ENCODE results near the gene PRKAR2B.

GRCh38 chr7:107172276-107173032 lies 127.9 kb downstream of the PRKAR2B start:
- TF ChIP-seq, protein P1, sequence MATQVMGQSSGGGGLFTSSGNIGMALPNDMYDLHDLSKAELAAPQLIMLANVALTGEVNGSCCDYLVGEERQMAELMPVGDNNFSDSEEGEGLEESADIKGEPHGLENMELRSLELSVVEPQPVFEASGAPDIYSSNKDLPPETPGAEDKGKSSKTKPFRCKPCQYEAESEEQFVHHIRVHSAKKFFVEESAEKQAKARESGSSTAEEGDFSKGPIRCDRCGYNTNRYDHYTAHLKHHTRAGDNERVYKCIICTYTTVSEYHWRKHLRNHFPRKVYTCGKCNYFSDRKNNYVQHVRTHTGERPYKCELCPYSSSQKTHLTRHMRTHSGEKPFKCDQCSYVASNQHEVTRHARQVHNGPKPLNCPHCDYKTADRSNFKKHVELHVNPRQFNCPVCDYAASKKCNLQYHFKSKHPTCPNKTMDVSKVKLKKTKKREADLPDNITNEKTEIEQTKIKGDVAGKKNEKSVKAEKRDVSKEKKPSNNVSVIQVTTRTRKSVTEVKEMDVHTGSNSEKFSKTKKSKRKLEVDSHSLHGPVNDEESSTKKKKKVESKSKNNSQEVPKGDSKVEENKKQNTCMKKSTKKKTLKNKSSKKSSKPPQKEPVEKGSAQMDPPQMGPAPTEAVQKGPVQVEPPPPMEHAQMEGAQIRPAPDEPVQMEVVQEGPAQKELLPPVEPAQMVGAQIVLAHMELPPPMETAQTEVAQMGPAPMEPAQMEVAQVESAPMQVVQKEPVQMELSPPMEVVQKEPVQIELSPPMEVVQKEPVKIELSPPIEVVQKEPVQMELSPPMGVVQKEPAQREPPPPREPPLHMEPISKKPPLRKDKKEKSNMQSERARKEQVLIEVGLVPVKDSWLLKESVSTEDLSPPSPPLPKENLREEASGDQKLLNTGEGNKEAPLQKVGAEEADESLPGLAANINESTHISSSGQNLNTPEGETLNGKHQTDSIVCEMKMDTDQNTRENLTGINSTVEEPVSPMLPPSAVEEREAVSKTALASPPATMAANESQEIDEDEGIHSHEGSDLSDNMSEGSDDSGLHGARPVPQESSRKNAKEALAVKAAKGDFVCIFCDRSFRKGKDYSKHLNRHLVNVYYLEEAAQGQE (IDR thresholded peaks at IDR 0.05), result no peak
- TF ChIP-seq CTCF (IDR thresholded peaks at IDR 0.05; ENCODE audit: low read depth, low read length, missing input control) (no peak), YY1 (IDR thresholded peaks at IDR 0.05) (no peak), JUND (IDR thresholded peaks at IDR 0.05) (no peak)
